Measurements from ENCODE around the gene RIGI.

- TF ChIP-seq NFATC3 (CRISPR knock-in tag; IDR thresholded peaks at IDR 0.05) = no peak
- no peak for TF ChIP-seq ZFAT (CRISPR knock-in tag; conservative IDR thresholded peaks at IDR 0.05)
- no peak for TF ChIP-seq CC2D1A (CRISPR knock-in tag; IDR thresholded peaks at IDR 0.05)
- TF ChIP-seq KLF13 (CRISPR knock-in tag; IDR thresholded peaks at IDR 0.05) = no peak
- no peak for TF ChIP-seq FOXC1 (CRISPR knock-in tag; IDR thresholded peaks at IDR 0.05; ENCODE audit: borderline replicate concordance)
- no peak for TF ChIP-seq CTCF (CRISPR knock-in tag; IDR thresholded peaks at IDR 0.05)
- TF ChIP-seq ELF1 (CRISPR knock-in tag; IDR thresholded peaks at IDR 0.05) = no peak
- TF ChIP-seq HNRNPL (IDR thresholded peaks at IDR 0.05; ENCODE audit: low read depth, low read length) = no peak
- no peak for TF ChIP-seq EZH2 (conservative IDR thresholded peaks at IDR 0.05; ENCODE audit: low read depth, low read length)
- TF ChIP-seq SPEN (CRISPR knock-in tag; IDR thresholded peaks at IDR 0.05; ENCODE audit: low read depth) = no peak
- TF ChIP-seq SRSF1 (optimal IDR thresholded peaks at IDR 0.05; ENCODE audit: low read depth, low read length) = no peak
- TF ChIP-seq SNAI1 (CRISPR knock-in tag; IDR thresholded peaks at IDR 0.05; ENCODE audit: borderline replicate concordance) = no peak
Observed at GRCh38 chr9:32508728-32509127, 17.3 kb downstream of the RIGI start.

Data from HepG2 (cell line).